ENCODE data around the gene MON1B.

MON1B gene

DNA sequence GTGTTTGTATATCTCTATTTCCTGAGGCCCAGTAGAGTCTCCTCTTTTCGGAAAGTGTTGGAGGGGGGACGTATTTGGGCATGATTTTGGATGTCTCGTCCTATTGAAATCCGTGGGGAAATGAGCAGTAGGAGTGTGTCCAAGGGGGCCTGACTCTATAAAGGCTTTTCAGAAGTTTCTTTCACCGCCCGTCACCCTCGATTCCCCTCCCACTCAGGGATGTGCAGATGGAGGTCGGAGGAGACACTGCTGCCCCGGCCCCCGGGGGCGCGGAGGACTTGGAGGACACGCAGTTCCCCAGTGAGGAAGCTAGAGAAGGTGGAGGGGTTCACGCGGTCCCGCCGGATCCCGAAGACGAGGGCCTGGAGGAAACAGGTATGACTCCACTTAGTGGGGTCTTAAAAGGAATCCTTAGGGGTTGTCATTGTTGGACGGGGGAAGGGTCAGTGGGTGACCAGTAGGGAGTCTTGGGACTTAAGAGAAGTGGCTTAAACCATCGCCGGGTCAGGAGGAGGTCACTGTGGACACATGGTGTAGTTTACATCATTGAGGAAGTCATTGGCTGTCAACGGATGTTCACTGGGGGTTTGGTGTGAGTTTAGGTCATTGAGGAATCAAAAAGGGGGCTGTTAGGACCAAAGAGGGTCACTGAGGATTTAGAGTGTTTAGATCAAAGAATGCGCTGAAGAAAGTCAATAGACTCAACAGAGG, 424 bp downstream of the MON1B start:
- no peak for TF ChIP-seq CTCF (IDR thresholded peaks at IDR 0.05)

GRCh38 chr16:77193377-77193776, 2.4 kb downstream of the MON1B start:
- TF ChIP-seq CTCF (IDR thresholded peaks at IDR 0.05) = no peak

DNA sequence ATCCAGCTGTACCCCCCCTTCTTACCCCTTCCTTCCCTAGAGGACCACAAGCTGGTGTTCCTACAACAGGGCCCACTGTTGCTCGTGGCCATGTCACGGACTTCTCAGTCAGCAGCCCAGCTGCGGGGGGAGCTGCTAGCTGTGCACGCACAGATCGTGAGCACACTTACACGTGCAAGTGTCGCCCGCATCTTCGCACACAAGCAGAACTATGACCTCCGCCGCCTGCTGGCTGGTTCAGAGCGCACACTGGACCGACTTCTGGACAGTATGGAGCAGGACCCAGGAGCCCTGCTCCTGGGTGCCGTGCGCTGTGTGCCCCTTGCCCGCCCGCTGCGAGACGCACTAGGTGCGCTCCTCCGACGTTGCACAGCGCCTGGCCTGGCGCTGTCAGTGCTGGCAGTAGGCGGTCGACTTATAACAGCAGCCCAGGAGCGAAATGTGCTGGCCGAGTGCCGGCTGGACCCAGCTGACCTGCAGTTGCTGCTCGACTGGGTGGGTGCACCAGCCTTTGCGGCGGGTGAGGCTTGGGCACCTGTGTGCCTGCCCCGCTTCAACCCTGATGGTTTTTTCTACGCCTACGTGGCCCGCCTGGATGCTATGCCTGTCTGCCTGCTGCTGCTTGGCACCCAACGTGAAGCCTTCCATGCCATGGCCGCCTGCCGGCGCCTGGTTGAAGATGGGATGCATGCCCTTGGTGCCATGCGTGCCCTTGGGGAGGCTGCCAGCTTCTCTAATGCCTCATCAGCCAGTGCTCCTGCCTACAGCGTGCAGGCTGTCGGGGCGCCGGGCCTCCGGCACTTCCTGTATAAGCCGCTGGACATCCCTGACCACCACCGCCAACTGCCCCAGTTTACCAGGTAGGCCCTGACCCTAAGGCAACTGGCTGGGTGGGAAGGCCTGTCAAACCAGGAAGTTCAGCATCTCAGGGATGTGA, 3.6 kb downstream of the MON1B start:
- no peak for TF ChIP-seq CTCF (IDR thresholded peaks at IDR 0.05)

DNA sequence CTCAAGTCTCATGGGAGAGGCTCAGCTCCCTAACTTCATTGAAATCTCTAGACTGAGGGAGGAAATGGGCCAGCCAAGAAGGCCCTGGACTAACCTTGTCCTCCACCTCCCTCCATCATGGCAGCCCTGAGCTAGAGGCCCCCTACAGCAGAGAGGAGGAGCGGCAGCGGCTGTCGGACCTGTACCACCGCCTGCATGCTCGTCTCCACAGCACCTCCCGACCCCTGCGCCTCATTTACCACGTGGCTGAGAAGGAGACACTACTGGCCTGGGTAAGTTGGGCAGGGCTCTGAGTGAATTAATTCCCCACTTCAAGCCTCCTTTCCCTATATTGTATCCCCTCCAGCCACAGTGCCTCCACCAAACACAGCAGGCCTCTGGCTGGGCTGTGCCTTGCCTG, 4.4 kb downstream of the MON1B start:
- TF ChIP-seq CTCF (IDR thresholded peaks at IDR 0.05) = no peak

DNA sequence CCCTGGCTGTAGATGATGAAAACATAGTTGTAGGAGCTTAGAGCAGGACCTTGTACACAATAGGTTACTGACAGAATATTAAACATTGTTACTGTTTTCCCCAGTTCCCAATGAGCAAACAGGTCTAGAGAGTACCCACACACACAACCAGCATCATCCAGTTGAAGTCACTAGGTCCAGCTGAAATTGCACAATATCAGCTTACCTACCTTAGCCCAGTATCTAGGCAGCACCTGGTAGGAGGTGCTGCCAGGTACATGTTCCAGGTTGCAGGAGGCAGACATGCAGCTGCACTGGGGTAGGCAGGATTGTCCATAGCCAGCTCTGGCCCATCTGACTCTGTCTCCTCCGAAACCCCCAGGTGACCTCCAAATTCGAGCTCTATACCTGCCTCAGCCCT, 6.8 kb downstream of the MON1B start:
- TF ChIP-seq CTCF (IDR thresholded peaks at IDR 0.05) = no peak

DNA sequence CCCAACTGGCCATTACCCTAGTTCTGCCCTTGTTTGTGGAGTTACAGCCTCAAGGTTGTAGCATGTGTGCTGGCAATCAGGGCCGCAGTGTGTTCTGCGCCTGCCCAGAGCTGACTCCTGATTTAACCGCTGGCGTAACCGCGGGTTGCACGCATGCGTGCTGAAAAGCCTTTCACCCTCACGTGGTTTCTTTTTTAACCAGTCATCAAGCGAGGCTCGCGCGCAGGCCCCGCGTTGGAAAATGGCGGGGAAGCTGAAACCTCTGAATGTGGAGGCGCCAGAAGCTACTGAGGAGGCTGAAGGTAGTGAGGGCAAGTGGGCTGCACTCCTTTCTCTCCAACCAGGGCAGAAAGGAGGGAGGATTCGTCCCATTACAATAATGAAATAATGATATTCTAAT, 8.2 kb downstream of the MON1B start, which contains the start of gene SYCE1L:
Gene SYCE1L, plus strand, starts transcription at position 198 of the 400 bp plus-strand sequence. Its CDS starts 44 bp downstream, at position 242.
- no peak for TF ChIP-seq CTCF (IDR thresholded peaks at IDR 0.05)

DNA sequence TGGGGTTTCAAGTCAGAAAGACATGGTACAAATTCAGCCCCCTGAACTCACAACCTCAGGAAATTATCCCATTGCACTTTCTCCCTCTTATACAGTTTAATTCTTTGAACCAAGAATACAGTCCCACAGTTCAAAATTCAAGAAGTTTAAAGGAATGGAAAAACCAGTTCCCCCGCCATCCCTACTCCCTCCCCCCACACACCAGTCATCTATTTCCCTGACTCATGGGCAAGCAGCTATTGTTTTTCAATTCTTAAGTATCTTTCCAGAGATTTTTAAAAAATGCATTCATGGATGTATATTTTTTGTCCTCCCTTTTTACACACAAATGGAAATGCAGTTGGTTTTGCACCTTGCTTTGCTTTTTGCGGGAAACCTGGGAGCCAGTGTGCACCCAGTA, 15.5 kb downstream of the MON1B start:
- no peak for TF ChIP-seq CTCF (IDR thresholded peaks at IDR 0.05)
